BJ (cell line): ENCODE results near the gene RAPGEF6. TPM values are rescaled to one million over a fixed set of nuclear protein-coding genes. Genes with fewer than 3 reads are reported as not detected.

Experiments used
- CTCF ChIA-PET: fragments of 350-600 bp; formaldehyde crosslinking; extraction: SDS; loops from one replicate; lab custom pipeline; 2021; ENCODE audit warnings: antibody characterized with exemption, inconsistent platforms; lab: Yijun Ruan, JAX
- POLR2A ChIA-PET: fragments of 300-600 bp; sonication (Branson Sonifier 250); formaldehyde crosslinking; extraction: SDS; loops from one replicate; lab custom pipeline; 2021; ENCODE audit warnings: antibody characterized with exemption; lab: Charles Lee
- DNase-seq: peaks from one replicate; pipeline ENCODE4 v3.0.0-alpha.2; 2011; ENCODE audit warnings: low read depth
- H3K27me3 ChIP-seq: 2 replicates; pipeline ENCODE4 v1.6.0; 2011; ENCODE audit warnings: low read length; ENCODE audit not compliant: control insufficient read depth, insufficient read depth
- H3K36me3 ChIP-seq: 2 replicates; pipeline ENCODE4 v1.5.1; 2011; ENCODE audit warnings: low read length; ENCODE audit not compliant: control insufficient read depth, insufficient read depth
- H3K4me3 ChIP-seq: 2 replicates; pipeline ENCODE4 v1.5.1; 2011; ENCODE audit warnings: low read depth, mild to moderate bottlenecking, control low read depth, low read length
- CTCF ChIP-seq: IDR thresholded peaks from 2 replicates; pipeline ENCODE4 v1.5.1; 2011; ENCODE audit warnings: low read depth, mild to moderate bottlenecking, control low read depth, inconsistent platforms, low read length, moderate library complexity; ENCODE audit not compliant: insufficient read depth
- polyA plus RNA-seq: library from polyadenylated mRNA; depleted of rRNA; stranded (reverse); fragments of >200 nt; gene quantifications from 2 replicates; pipeline ENCODE4 v1.2.3, GENCODE V29; 2011

The RAPGEF6 gene
- polyA plus RNA-seq, 1 experiment, result 6.2 TPM

- CTCF ChIA-PET, result interaction anchor here (1.0 kb wide), 1 partner anchor 12 kb away, joined by 3 read pairs; no protein-coding TSS in a partner anchor
- H3K36me3 ChIP-seq, result peaks cover 7% of the 10 kb centered on the region
- no peak overlapping the region for H3K4me3 ChIP-seq
- no peaks in the 10 kb centered on the region for H3K27me3 ChIP-seq
- POLR2A ChIA-PET, result no interaction called here
- no peak for DNase-seq
- TF ChIP-seq CTCF, result no peak
Observed at GRCh38 chr5:131396630-131397273, 238.3 kb downstream of the RAPGEF6 start.

- peaks cover 7% of the 10 kb centered on the region for H3K36me3 ChIP-seq
- H3K4me3 ChIP-seq, result no peak overlapping the region
- POLR2A ChIA-PET, result no interaction called here
- CTCF ChIA-PET, result interaction anchor here (1.0 kb wide), 1 partner anchor 12 kb away, joined by 3 read pairs; no protein-coding TSS in a partner anchor
- DNase-seq, result no peak
- no peaks in the 10 kb centered on the region for H3K27me3 ChIP-seq
- TF ChIP-seq CTCF, result no peak
Observed at GRCh38 chr5:131396015-131396414, 239.0 kb downstream of the RAPGEF6 start.

GRCh38 chr5:131394128-131394527, 240.9 kb downstream of the RAPGEF6 start:
- POLR2A ChIA-PET, result interaction anchor here (0.6 kb wide), 1 partner anchor 35 kb away, joined by 4 read pairs; no protein-coding TSS in a partner anchor
- peaks cover 5% of the 10 kb centered on the region for H3K36me3 ChIP-seq

GRCh38 chr5:131393498-131393968, 241.5 kb downstream of the RAPGEF6 start:
- POLR2A ChIA-PET, result interaction anchor here (0.6 kb wide), 1 partner anchor 34 kb away, joined by 4 read pairs; no protein-coding TSS in a partner anchor
- TF ChIP-seq CTCF, result no peak
- no peak for DNase-seq
- H3K27me3 ChIP-seq, result no peaks in the 10 kb centered on the region
- CTCF ChIA-PET, result no interaction called here
- H3K36me3 ChIP-seq, result peaks cover 7% of the 10 kb centered on the region
- no peak overlapping the region for H3K4me3 ChIP-seq

More at GRCh38 chr5:131394128-131394527, 240.9 kb downstream of the RAPGEF6 start:
- H3K27me3 ChIP-seq, result no peaks in the 10 kb centered on the region
- DNase-seq, result no peak
- TF ChIP-seq CTCF, result no peak
- CTCF ChIA-PET, result no interaction called here
- no peak overlapping the region for H3K4me3 ChIP-seq

GRCh38 chr5:131392466-131393095, 242.4 kb downstream of the RAPGEF6 start:
- CTCF ChIA-PET, result interaction anchor here (2.0 kb wide), 1 partner anchor 11 kb away, joined by 9 read pairs; no protein-coding TSS in a partner anchor

More at GRCh38 chr5:131392466-131393095, 242.4 kb downstream of the RAPGEF6 start:
- DNase-seq, result no peak
- Histone ChIP-seq H3K4me3 (no peak overlapping the region), H3K27me3 (no peaks in the 10 kb centered on the region), H3K36me3 (peaks cover 7% of the 10 kb centered on the region)
- POLR2A ChIA-PET, result no interaction called here
- no peak for TF ChIP-seq CTCF
